SU-DHL-6 (cell line): ENCODE results near the gene TMEM63B.

ENCODE experiments used
- H2AFZ ChIP-seq: fragments of 200-600 bp; sonication (generic); 2 replicates; pipeline ENCODE4 v1.6.1; 2014; ENCODE audit warnings: low read depth, mild to moderate bottlenecking, moderate library complexity, mixed read lengths, antibody characterized with exemption, low read length; ENCODE audit not compliant: severe bottlenecking
- H3F3A ChIP-seq: fragments of 200-600 bp; shearing (Covaris generic); 2 replicates; pipeline ENCODE4 v1.6.0; 2016; ENCODE audit warnings: antibody characterized with exemption, mild to moderate bottlenecking; ENCODE audit not compliant: insufficient read depth
- H3K27ac ChIP-seq: fragments of 200-600 bp; sonication (generic); 2 replicates; pipeline ENCODE4 v1.5.1; 2016; ENCODE audit warnings: low read depth, mild to moderate bottlenecking, low read length, moderate library complexity, mixed read lengths
- H3K27me3 ChIP-seq: fragments of 200-600 bp; sonication (generic), shearing (Covaris generic); 2 replicates; pipeline ENCODE4 v1.6.0; 2014; ENCODE audit warnings: mild to moderate bottlenecking, low read length
- H3K36me3 ChIP-seq: fragments of 200-600 bp; sonication (generic); 2 replicates; pipeline ENCODE4 v1.6.1; 2014; ENCODE audit warnings: mild to moderate bottlenecking, low read length, mixed read lengths
- H3K4me2 ChIP-seq: fragments of 300-600, 200-600 bp; shearing (Covaris generic), sonication (generic); 2 replicates; pipeline ENCODE4 v1.6.0; 2014; ENCODE audit warnings: low read length, low read depth, mild to moderate bottlenecking; ENCODE audit not compliant: poor library complexity, severe bottlenecking
- H3K4me3 ChIP-seq: fragments of 200-600 bp; sonication (generic); 2 replicates; pipeline ENCODE4 v1.5.1; 2014; ENCODE audit warnings: antibody characterized with exemption, low read length, mild to moderate bottlenecking, mixed read lengths; ENCODE audit not compliant: insufficient read depth, poor library complexity, severe bottlenecking
- H3K79me2 ChIP-seq: fragments of 200-600 bp; sonication (generic); 2 replicates; pipeline ENCODE4 v1.6.1; 2014; ENCODE audit warnings: mild to moderate bottlenecking, low read length, moderate library complexity; ENCODE audit not compliant: insufficient read depth
- H3K9ac ChIP-seq: fragments of 200-600 bp; sonication (generic); 2 replicates; pipeline ENCODE4 v1.7.0; 2014; ENCODE audit warnings: mild to moderate bottlenecking, low read length
- H3K9me2 ChIP-seq: fragments of 200-600 bp; sonication (generic); replicated peaks from 2 replicates; pipeline ENCODE4 v1.6.1; 2014; ENCODE audit warnings: low read length; ENCODE audit not compliant: insufficient read depth
- H3K9me3 ChIP-seq: fragments of 200-600 bp; sonication (generic); 2 replicates; pipeline ENCODE4 v1.6.1; 2014; ENCODE audit warnings: low read length, mixed read lengths; ENCODE audit not compliant: insufficient read depth
- H4K20me1 ChIP-seq: fragments of 200-600 bp; sonication (generic); 2 replicates; pipeline ENCODE4 v1.6.1; 2014; ENCODE audit warnings: low read depth, mild to moderate bottlenecking, antibody characterized with exemption, low read length, moderate library complexity, mixed read lengths
- CTCF ChIP-seq: fragments of 200-600 bp; sonication (generic); IDR thresholded peaks from one replicate; pipeline ENCODE4 v1.5.1; 2017; ENCODE audit warnings: antibody characterized with exemption, mild to moderate bottlenecking, low read length, moderate library complexity; ENCODE audit not compliant: insufficient read depth, poor library complexity, severe bottlenecking
- EZH2phosphoT487 ChIP-seq: fragments of 200-600 bp; sonication (generic), shearing (Covaris generic); conservative IDR thresholded peaks from 2 replicates; pipeline ENCODE4 v1.6.1; 2018; ENCODE audit warnings: mild to moderate bottlenecking, antibody characterized with exemption, low read length, moderate library complexity, mixed read lengths

Gene TMEM63B

DNA sequence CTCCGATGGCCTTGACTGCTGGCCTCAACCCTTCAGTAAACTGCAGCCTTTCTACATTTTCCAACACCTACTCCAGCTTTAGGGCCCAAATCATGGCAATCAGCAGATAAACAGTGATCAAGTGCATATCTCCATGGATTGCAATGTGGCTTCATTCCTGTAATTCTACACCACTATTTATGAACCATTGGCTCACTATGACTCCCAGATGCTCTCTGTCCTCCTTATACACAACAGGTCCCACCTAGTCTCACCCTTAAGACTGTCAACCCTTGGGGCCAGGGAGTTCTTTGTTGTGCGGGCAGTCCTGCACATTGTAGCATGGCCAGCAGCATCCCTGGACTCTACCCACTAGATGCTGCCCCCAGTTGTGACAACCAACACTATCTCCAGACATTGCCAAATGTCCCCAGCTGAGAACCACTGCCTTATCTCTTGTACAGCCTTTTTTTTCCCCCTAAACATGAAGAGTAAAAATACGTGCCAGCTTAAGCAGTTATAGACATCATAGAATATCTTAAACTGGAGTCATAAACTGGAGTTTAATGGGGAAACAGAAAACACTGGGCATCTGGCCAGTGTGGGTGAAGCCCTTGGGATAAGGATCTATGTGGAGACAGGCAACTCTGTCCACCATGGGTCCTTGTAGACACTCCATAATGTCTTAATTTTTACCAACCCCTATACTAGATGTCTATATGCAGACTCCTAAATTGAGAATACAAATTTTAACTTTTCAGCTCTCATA, 21.2 kb upstream of the TMEM63B start:
- Histone ChIP-seq H3F3A (no peaks in the 10 kb centered on the region), H4K20me1 (0 out of 2 replicates have a peak, but pooled peaks cover 7% of the 10 kb centered on the region), H3K27me3 (no peaks in the 10 kb centered on the region), H3K9me3 (no peaks in the 10 kb centered on the region), H3K4me3 (no peak overlapping the region), H3K27ac (no peak overlapping the region), H3K79me2 (peaks cover 6% of the 10 kb centered on the region; the same call in 1 of the 2 replicates), H3K9ac (no peak overlapping the region), H3K36me3 (peaks cover 3% of the 10 kb centered on the region; the same call in 1 of the 2 replicates), H3K9me2 (no peaks in the 10 kb centered on the region), H2AFZ (no peak overlapping the region), H3K4me2 (no peak overlapping the region)
- TF ChIP-seq CTCF (no peak), EZH2phosphoT487 (no peak)

GRCh38 chr6:44107017-44107416, 20.3 kb upstream of the TMEM63B start:
- no peak overlapping the region for H3K4me2 ChIP-seq
- H3K9ac ChIP-seq, result no peak overlapping the region
- no peaks in the 10 kb centered on the region for H3F3A ChIP-seq
- peaks cover 3% of the 10 kb centered on the region; the same call in 1 of the 2 replicates for H3K36me3 ChIP-seq
- peaks cover 6% of the 10 kb centered on the region; the same call in 1 of the 2 replicates for H3K79me2 ChIP-seq
- H4K20me1 ChIP-seq, result 0 out of 2 replicates have a peak, but pooled peaks cover 7% of the 10 kb centered on the region
- no peak overlapping the region for H3K27ac ChIP-seq
- H3K27me3 ChIP-seq, result no peaks in the 10 kb centered on the region
- no peak overlapping the region for H3K4me3 ChIP-seq
- no peaks in the 10 kb centered on the region for H3K9me3 ChIP-seq
- H2AFZ ChIP-seq, result no peak overlapping the region
- H3K9me2 ChIP-seq, result no peaks in the 10 kb centered on the region
- TF ChIP-seq EZH2phosphoT487, result no peak
- TF ChIP-seq CTCF, result no peak

DNA sequence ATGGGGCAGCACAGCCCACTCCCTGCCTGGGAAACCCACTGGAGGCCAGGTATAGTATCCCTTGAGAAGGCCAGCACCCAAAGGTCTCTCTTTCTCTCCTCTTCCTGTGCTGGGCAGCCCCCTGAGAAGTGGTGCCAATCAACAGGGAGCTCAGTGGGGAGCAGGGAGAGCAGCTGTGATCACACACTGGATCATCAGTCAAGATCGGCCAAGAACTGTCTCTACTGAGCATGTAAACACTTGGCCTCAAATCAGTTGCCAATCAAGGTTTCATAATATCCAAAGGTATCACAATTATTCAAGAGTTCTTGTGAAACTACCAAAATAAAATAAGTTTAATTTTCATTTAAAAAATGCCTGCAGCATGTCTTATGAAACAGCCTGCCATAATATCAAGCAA, 18.9 kb upstream of the TMEM63B start:
- Histone ChIP-seq H3K36me3 (peaks cover 10% of the 10 kb centered on the region; the same call in 1 of the 2 replicates), H3K27ac (no peak overlapping the region), H4K20me1 (0 out of 2 replicates have a peak, but pooled peaks cover 7% of the 10 kb centered on the region), H2AFZ (no peak overlapping the region), H3K4me2 (no peak overlapping the region), H3F3A (no peaks in the 10 kb centered on the region), H3K27me3 (no peaks in the 10 kb centered on the region), H3K9me3 (no peaks in the 10 kb centered on the region), H3K4me3 (no peak overlapping the region), H3K79me2 (peaks cover 10% of the 10 kb centered on the region; the same call in 1 of the 2 replicates), H3K9ac (no peak overlapping the region), H3K9me2 (no peaks in the 10 kb centered on the region)
- TF ChIP-seq EZH2phosphoT487 (no peak), CTCF (no peak)
